ENCODE measurements around the gene ADAMTS8. TPM values are rescaled to one million over a fixed set of nuclear protein-coding genes. Genes with fewer than 3 reads are reported as not detected.

ADAMTS8 gene
- total RNA-seq, 1 experiment from 2014 or later, result not detected

GRCh38 chr11:130462931-130463330, 34.5 kb upstream of the ADAMTS8 start:
- no peaks in the 10 kb centered on the region for H3K4me1 Mint-ChIP-seq (ENCODE audit: low read depth, unreplicated experiment)
- no peak for DNase-seq
- no peaks in the 10 kb centered on the region for H3K36me3 Mint-ChIP-seq (ENCODE audit: insufficient read depth, unreplicated experiment)
- no peaks in the 10 kb centered on the region for H3K9me3 Mint-ChIP-seq (ENCODE audit: low read depth, unreplicated experiment)
- H3K4me3 Mint-ChIP-seq (ENCODE audit: low read depth, unreplicated experiment), result no peak overlapping the region
- intact Hi-C loops (cut with micrococcal nuclease; ENCODE audit: unreplicated experiment), result no loop called here
- H3K27ac Mint-ChIP-seq (ENCODE audit: unreplicated experiment), result no peak overlapping the region
- TF ChIP-seq CTCF (IDR thresholded peaks at IDR 0.05; ENCODE audit: unreplicated experiment), result no peak
- CTCF ChIA-PET, result no interaction called here
- H3K27me3 Mint-ChIP-seq (ENCODE audit: unreplicated experiment), result peaks cover 13% of the 10 kb centered on the region
- BruUV-seq (replicated peaks), result no TSS peak

- CTCF ChIA-PET, result interaction anchor here (0.7 kb wide), 1 partner anchor 399 kb away, joined by 6 read pairs; no protein-coding TSS in a partner anchor
- Mint-ChIP-seq H3K9me3 (ENCODE audit: low read depth, unreplicated experiment) (no peaks in the 10 kb centered on the region), H3K4me3 (ENCODE audit: low read depth, unreplicated experiment) (no peak overlapping the region), H3K36me3 (ENCODE audit: insufficient read depth, unreplicated experiment) (no peaks in the 10 kb centered on the region), H3K4me1 (ENCODE audit: low read depth, unreplicated experiment) (no peaks in the 10 kb centered on the region), H3K27ac (ENCODE audit: unreplicated experiment) (no peak overlapping the region), H3K27me3 (ENCODE audit: unreplicated experiment) (peaks cover 13% of the 10 kb centered on the region)
- intact Hi-C loops (cut with micrococcal nuclease; ENCODE audit: unreplicated experiment), result no loop called here
- no peak for TF ChIP-seq CTCF (IDR thresholded peaks at IDR 0.05; ENCODE audit: unreplicated experiment)
- DNase-seq, result no peak
- BruUV-seq (replicated peaks), result no TSS peak
These were observed 33.9 kb upstream of the ADAMTS8 start for GRCh38 chr11:130462101-130462885.

- intact Hi-C loops (cut with micrococcal nuclease; ENCODE audit: unreplicated experiment), result no loop called here
These were observed 31.1 kb upstream of the ADAMTS8 start for GRCh38 chr11:130459521-130459920.

GRCh38 chr11:130458410-130458729, 30.0 kb upstream of the ADAMTS8 start:
- CTCF ChIA-PET, result no interaction called here
- TF ChIP-seq CTCF (IDR thresholded peaks at IDR 0.05; ENCODE audit: unreplicated experiment), result no peak

More at GRCh38 chr11:130459521-130459920, 31.1 kb upstream of the ADAMTS8 start:
- Mint-ChIP-seq H3K4me3 (ENCODE audit: low read depth, unreplicated experiment) (no peak overlapping the region), H3K36me3 (ENCODE audit: insufficient read depth, unreplicated experiment) (no peaks in the 10 kb centered on the region), H3K27me3 (ENCODE audit: unreplicated experiment) (peaks cover 15% of the 10 kb centered on the region), H3K27ac (ENCODE audit: unreplicated experiment) (no peak overlapping the region), H3K9me3 (ENCODE audit: low read depth, unreplicated experiment) (no peaks in the 10 kb centered on the region), H3K4me1 (ENCODE audit: low read depth, unreplicated experiment) (no peaks in the 10 kb centered on the region)
- DNase-seq, result no peak
- BruUV-seq (replicated peaks), result no TSS peak
- CTCF ChIA-PET, result no interaction called here
- TF ChIP-seq CTCF (IDR thresholded peaks at IDR 0.05; ENCODE audit: unreplicated experiment), result no peak

More at GRCh38 chr11:130458410-130458729, 30.0 kb upstream of the ADAMTS8 start:
- no TSS peak for BruUV-seq (replicated peaks)
- intact Hi-C loops (cut with micrococcal nuclease; ENCODE audit: unreplicated experiment), result no loop called here
- Mint-ChIP-seq H3K4me3 (ENCODE audit: low read depth, unreplicated experiment) (no peak overlapping the region), H3K27ac (ENCODE audit: unreplicated experiment) (no peak overlapping the region), H3K4me1 (ENCODE audit: low read depth, unreplicated experiment) (no peaks in the 10 kb centered on the region), H3K9me3 (ENCODE audit: low read depth, unreplicated experiment) (no peaks in the 10 kb centered on the region), H3K27me3 (ENCODE audit: unreplicated experiment) (peaks cover 16% of the 10 kb centered on the region), H3K36me3 (ENCODE audit: insufficient read depth, unreplicated experiment) (peaks cover 4% of the 10 kb centered on the region)
- DNase-seq, result no peak

Measured in Calu3 (cell line).